GM23248 (cell line): ENCODE results near the gene SUPT16H.
"Not testable (repeated sequence)": the region's sequence is repeated elsewhere in the genome, so short reads cannot be mapped to it uniquely, and the experiment has no call there.

Source experiments
- EZH2 ChIP-seq: fragments of 200-600 bp; sonication (generic); IDR thresholded peaks from 2 replicates; pipeline ENCODE4 v1.6.1; 2018; ENCODE audit warnings: antibody characterized with exemption, mild to moderate bottlenecking; ENCODE audit not compliant: insufficient read depth, poor library complexity, severe bottlenecking
- EZH2phosphoT487 ChIP-seq: fragments of 200-600 bp; sonication (generic); IDR thresholded peaks from 2 replicates; pipeline ENCODE4 v1.6.1; 2018; ENCODE audit warnings: antibody characterized with exemption, moderate library complexity, mild to moderate bottlenecking, low read depth; ENCODE audit not compliant: insufficient read depth

GRCh38 chr14:21372814-21373213 is 11.0 kb downstream of the SUPT16H start:
- TF ChIP-seq EZH2, EZH2phosphoT487: not testable (repeated sequence)
